Osteoblast (primary cell): ENCODE data around the gene ORC6. TPM values are rescaled to one million over a fixed set of nuclear protein-coding genes. Genes with fewer than 3 reads are reported as not detected.

Experiments used
- DNase-seq: peaks from one replicate; pipeline ENCODE4 v3.0.0; 2011; ENCODE audit warnings: low spot score, mixed read lengths; ENCODE audit not compliant: insufficient read length; ENCODE audit errors: missing footprints
- H2AFZ ChIP-seq: 2 replicates; pipeline ENCODE4 v1.6.0; 2011; ENCODE audit warnings: mild to moderate bottlenecking, low read length
- H3K27ac ChIP-seq: 2 replicates; pipeline ENCODE4 v1.5.1; 2011; ENCODE audit warnings: mild to moderate bottlenecking, low read depth, low read length, moderate library complexity
- H3K27me3 ChIP-seq: 2 replicates; pipeline ENCODE4 v1.6.0; 2012; ENCODE audit warnings: mild to moderate bottlenecking, control low read depth, inconsistent platforms, low read length, moderate library complexity; ENCODE audit not compliant: insufficient read depth
- H3K36me3 ChIP-seq: 2 replicates; pipeline ENCODE4 v1.5.1; 2011; ENCODE audit warnings: mild to moderate bottlenecking, low read length, control low read depth, moderate library complexity; ENCODE audit not compliant: insufficient read depth
- H3K4me1 ChIP-seq: 2 replicates; pipeline ENCODE4 v1.5.1; 2011; ENCODE audit warnings: mild to moderate bottlenecking, low read length, control low read depth, moderate library complexity; ENCODE audit not compliant: insufficient read depth
- H3K4me2 ChIP-seq: 2 replicates; pipeline ENCODE4 v1.6.0; 2011; ENCODE audit warnings: mild to moderate bottlenecking, low read length; ENCODE audit not compliant: insufficient read depth
- H3K4me3 ChIP-seq: fragments of 200-600 bp; sonication (generic); 3 replicates; pipeline ENCODE4 v1.5.1; 2012; ENCODE audit warnings: mild to moderate bottlenecking, low read length, inconsistent platforms; ENCODE audit not compliant: insufficient read depth
- H3K79me2 ChIP-seq: 2 replicates; pipeline ENCODE4 v1.6.0; 2012; ENCODE audit warnings: mild to moderate bottlenecking, low read length, control low read depth, inconsistent platforms; ENCODE audit not compliant: insufficient read depth
- H3K9me3 ChIP-seq: 2 replicates; pipeline ENCODE4 v1.5.1; 2011; ENCODE audit warnings: low read depth, low read length, control low read depth
- H4K20me1 ChIP-seq: 2 replicates; pipeline ENCODE4 v1.6.0; 2012; ENCODE audit warnings: mild to moderate bottlenecking, low read length, control low read depth; ENCODE audit not compliant: insufficient read depth
- total RNA-seq: library from RNA; depleted of rRNA; stranded (reverse); fragments of >200 nt; gene quantifications from 2 replicates; pipeline ENCODE4 v1.2.3, GENCODE V29; 2012
- TF ChIP-seq, protein P1 (sequence below): IDR thresholded peaks from 2 replicates; pipeline ENCODE4 v1.5.1; 2011; ENCODE audit warnings: mild to moderate bottlenecking, low read depth, low read length, moderate library complexity; ENCODE audit errors: extremely low read depth

ORC6 gene
- total RNA-seq, 1 donor, result 4.0 TPM

DNA sequence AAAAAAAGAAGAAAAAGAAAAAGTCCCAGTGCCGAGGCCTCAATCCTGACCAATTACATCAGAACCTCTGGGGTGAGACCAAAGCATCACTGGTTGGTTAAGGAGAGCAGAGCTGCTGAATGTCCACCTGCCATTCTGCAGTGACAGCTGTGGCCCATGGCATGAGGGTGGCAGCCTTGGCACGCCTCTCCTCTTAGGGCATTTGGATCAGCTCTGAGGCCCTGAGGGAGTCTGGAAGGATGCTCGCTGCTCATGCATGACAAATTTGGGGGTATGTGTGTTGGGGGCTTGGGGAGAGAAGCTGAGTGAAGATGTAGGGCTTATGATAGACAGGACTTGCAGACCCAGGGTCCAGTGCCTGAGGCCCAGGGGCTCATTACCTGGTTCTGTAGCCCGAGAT is 32.4 kb downstream of the ORC6 start:
- H3K27ac ChIP-seq, result no peak overlapping the region
- TF ChIP-seq, protein P1, sequence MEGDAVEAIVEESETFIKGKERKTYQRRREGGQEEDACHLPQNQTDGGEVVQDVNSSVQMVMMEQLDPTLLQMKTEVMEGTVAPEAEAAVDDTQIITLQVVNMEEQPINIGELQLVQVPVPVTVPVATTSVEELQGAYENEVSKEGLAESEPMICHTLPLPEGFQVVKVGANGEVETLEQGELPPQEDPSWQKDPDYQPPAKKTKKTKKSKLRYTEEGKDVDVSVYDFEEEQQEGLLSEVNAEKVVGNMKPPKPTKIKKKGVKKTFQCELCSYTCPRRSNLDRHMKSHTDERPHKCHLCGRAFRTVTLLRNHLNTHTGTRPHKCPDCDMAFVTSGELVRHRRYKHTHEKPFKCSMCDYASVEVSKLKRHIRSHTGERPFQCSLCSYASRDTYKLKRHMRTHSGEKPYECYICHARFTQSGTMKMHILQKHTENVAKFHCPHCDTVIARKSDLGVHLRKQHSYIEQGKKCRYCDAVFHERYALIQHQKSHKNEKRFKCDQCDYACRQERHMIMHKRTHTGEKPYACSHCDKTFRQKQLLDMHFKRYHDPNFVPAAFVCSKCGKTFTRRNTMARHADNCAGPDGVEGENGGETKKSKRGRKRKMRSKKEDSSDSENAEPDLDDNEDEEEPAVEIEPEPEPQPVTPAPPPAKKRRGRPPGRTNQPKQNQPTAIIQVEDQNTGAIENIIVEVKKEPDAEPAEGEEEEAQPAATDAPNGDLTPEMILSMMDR, result no peak
- no peak for DNase-seq
- no peaks in the 10 kb centered on the region for H3K36me3 ChIP-seq
- no peak overlapping the region for H2AFZ ChIP-seq
- H3K27me3 ChIP-seq, result peaks cover 3% of the 10 kb centered on the region
- no peaks in the 10 kb centered on the region for H3K9me3 ChIP-seq
- no peak overlapping the region for H3K4me2 ChIP-seq
- H3K79me2 ChIP-seq, result no peaks in the 10 kb centered on the region
- no peaks in the 10 kb centered on the region for H4K20me1 ChIP-seq
- H3K4me3 ChIP-seq, result no peak overlapping the region
- H3K4me1 ChIP-seq, result no peaks in the 10 kb centered on the region

DNA sequence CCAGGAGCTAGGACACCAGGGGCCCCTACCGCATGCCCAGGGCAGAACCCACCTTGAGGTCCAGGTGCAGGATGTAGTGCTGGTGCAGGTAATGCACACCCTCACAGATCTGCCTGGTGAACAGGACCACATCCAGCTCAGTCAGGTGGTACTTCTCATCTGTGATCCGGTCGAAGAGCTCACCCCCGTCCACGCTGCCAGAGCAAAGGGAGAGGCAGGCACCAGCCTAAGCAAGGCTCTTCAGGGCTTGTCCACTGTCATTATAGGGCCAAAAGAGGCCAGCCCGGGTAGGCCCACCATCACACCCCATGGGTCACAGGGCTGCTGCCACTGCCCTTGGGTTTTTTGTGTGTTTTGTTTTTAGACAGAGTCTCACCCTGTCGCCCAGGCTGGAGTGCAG is 37.7 kb downstream of the ORC6 start:
- Histone ChIP-seq H3K79me2 (no peaks in the 10 kb centered on the region), H3K9me3 (no peaks in the 10 kb centered on the region), H3K4me3 (no peak overlapping the region), H3K36me3 (no peaks in the 10 kb centered on the region), H4K20me1 (no peaks in the 10 kb centered on the region), H3K27me3 (no peaks in the 10 kb centered on the region), H3K27ac (no peak overlapping the region), H3K4me1 (no peaks in the 10 kb centered on the region), H2AFZ (no peak overlapping the region), H3K4me2 (no peak overlapping the region)
- no peak for DNase-seq
- TF ChIP-seq, protein P1, result no peak

DNA sequence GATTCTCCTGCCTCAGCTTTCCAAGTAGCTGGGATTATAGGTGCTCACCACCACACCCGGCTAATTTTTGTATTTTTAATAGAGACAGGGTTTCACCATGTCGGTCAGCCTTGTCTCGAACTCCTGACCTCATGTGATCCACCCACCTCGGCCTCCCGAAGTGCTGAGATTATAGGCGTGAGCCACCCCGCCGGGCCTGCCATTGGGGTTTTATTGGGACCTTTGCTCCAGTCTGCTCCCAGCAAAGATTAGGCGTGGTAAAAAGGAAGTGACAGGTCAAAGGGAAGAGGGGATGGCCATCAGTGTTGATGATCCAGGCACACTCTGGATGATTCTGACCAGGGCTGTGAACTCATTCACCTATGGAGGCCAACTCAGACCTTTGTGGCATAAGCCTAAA is 38.2 kb downstream of the ORC6 start:
- DNase-seq, result no peak
- TF ChIP-seq, protein P1, result no peak

DNA sequence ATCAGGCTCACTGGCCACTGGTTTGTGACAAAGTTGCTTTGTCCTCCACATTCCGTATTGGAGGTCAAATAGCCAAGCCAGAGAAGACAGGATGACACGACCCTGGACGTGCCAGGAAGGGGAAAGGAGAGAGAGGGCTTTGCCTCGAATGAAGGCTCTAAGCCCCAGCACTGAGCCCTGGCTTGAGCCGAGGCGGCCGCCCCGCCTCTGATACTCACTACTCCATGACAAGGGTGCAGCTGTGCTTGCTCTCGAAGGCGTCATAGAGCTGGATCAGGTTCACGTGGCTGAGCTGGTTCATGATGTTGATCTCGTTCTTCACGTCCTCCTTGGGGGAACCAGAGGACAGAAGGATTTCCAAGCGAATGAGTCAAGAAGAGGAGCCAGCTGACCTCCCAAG is 39.3 kb downstream of the ORC6 start:
- no peak overlapping the region for H3K27ac ChIP-seq
- TF ChIP-seq, protein P1, result no peak
- H2AFZ ChIP-seq, result no peak overlapping the region
- no peaks in the 10 kb centered on the region for H3K9me3 ChIP-seq
- no peaks in the 10 kb centered on the region for H3K36me3 ChIP-seq
- no peaks in the 10 kb centered on the region for H3K79me2 ChIP-seq
- H3K4me2 ChIP-seq, result no peak overlapping the region
- H3K4me3 ChIP-seq, result no peak overlapping the region
- H3K4me1 ChIP-seq, result no peaks in the 10 kb centered on the region
- no peak for DNase-seq
- H3K27me3 ChIP-seq, result no peaks in the 10 kb centered on the region
- no peaks in the 10 kb centered on the region for H4K20me1 ChIP-seq

More for the DNA sequence above, 38.2 kb downstream of the ORC6 start:
- Histone ChIP-seq H4K20me1 (no peaks in the 10 kb centered on the region), H3K4me3 (no peak overlapping the region), H3K79me2 (no peaks in the 10 kb centered on the region), H3K27me3 (no peaks in the 10 kb centered on the region), H3K9me3 (no peaks in the 10 kb centered on the region), H3K36me3 (no peaks in the 10 kb centered on the region), H3K4me2 (no peak overlapping the region), H3K4me1 (no peaks in the 10 kb centered on the region), H3K27ac (no peak overlapping the region), H2AFZ (no peak overlapping the region)
